ENCODE results near the gene R3HDM4. TPM values are rescaled to one million over a fixed set of nuclear protein-coding genes. Genes with fewer than 3 reads are reported as not detected.

The R3HDM4 gene
- total and polyA plus RNA-seq, 4 donors, result 20.9 to 72.2 (median 47.6) TPM

DNA sequence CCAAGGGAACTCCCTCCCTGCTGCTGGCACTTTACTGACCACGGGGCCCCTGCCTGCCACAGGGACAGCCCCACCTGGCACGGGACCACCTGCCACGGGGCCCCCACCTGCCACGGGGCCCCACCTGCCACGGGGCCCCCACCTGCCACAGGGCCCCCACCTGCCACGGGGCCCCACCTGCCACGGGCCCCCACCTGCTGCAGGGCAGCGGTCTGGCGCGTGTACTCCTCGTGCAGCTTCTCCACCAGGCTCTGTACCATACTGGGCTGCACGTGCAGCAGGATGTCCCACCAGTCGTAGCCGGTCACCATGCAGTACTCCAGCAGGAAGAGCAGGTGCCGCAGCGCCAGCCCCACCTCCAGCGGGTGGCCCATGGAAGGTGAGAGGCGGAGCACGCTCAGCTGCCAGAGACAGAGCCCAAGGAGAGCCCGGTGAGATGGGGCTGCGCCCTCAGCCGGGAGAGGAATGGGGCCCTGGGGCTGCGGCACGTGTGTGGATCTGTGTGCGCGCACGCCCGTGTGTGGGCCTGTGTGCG lies 36.2 kb downstream of the R3HDM4 start:
- H3K4me1 ChIP-seq (ENCODE audit: control insufficient read depth, insufficient read depth, low read length), result no peaks in the 10 kb centered on the region
- H3K9me3 ChIP-seq (ENCODE audit: control insufficient read depth, insufficient read depth, low read length), result no peaks in the 10 kb centered on the region
- WGBS (ENCODE audit: insufficient coverage), result 96% methylated on average over 28 of the region's 29 CpGs
- no peak overlapping the region for H3K27ac ChIP-seq (ENCODE audit: low read depth, low read length)
- H3K36me3 ChIP-seq (ENCODE audit: control insufficient read depth, insufficient read depth, low read length), result peaks cover 97% of the 10 kb centered on the region
- H3K4me3 ChIP-seq (ENCODE audit: low read depth, low read length), result no peak overlapping the region
- no peak for DNase-seq (ENCODE audit: low read depth in 4 of 6, low spot score in 6 of 6)
- no peaks in the 10 kb centered on the region for H3K27me3 ChIP-seq (ENCODE audit: control insufficient read depth, insufficient read depth, low read length)

DNA sequence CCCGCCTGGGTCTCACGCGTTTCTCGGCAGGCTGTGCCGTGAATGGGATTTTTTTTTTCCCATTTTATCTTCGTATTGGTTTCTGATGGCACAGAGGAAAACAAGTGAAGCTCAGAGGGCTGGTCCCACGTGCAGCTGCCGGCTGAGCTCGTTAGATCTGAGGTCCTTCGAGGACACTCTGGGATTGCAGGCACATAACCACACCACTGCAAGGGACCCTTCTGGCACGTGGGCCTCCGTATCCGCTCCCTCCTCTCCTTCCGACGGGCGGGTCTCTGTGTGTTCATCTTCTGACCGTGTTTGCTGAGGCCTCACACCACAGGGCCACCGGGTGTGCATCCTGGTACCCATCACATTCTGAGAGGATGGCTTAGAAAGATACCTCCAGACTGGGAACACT lies 36.9 kb downstream of the R3HDM4 start:
- Histone ChIP-seq H3K27ac (ENCODE audit: low read depth, low read length) (no peak overlapping the region), H3K4me3 (ENCODE audit: low read depth, low read length) (no peak overlapping the region), H3K9me3 (ENCODE audit: control insufficient read depth, insufficient read depth, low read length) (no peaks in the 10 kb centered on the region), H3K36me3 (ENCODE audit: control insufficient read depth, insufficient read depth, low read length) (peaks cover 97% of the 10 kb centered on the region), H3K27me3 (ENCODE audit: control insufficient read depth, insufficient read depth, low read length) (no peaks in the 10 kb centered on the region), H3K4me1 (ENCODE audit: control insufficient read depth, insufficient read depth, low read length) (peaks cover 4% of the 10 kb centered on the region)
- no peak for DNase-seq (ENCODE audit: low read depth in 4 of 6, low spot score in 6 of 6)
- WGBS (ENCODE audit: insufficient coverage), result 80% methylated on average over 16 of the region's 18 CpGs

DNA sequence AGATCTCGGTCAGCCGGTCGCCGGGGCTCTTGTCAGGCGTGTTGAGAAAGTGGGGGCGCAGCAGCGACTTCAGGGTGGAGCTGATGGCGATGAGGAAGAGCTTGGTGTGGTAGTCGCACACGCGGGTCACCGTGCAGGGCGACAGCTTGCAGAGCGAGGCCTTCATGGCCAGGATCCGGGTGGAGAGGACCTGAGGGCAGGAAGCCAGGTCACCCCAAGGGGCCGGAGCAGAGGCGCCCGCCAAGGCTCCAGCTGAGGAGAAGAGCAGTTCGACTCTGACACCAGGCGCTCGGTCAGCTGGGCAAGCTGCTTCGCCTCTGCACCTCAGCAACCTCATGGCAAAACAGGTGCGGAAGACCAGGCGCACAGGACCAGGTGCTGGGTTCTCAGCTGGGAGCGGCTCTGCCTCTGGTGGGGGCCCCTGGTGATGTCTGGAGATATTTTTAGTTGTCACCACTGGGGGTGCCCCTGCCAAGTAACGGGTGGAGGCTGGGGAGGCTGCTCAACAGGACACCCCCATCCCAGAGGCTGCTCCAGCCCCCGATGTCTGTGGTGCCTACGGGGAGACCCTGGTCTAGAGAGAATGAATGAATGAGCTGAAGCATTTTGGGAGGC lies 37.6 kb downstream of the R3HDM4 start:
- H3K36me3 ChIP-seq (ENCODE audit: control insufficient read depth, insufficient read depth, low read length), result peaks cover 97% of the 10 kb centered on the region
- no peaks in the 10 kb centered on the region for H3K27me3 ChIP-seq (ENCODE audit: control insufficient read depth, insufficient read depth, low read length)
- WGBS (ENCODE audit: insufficient coverage), result 96% methylated on average over 24 of the region's 28 CpGs
- no peaks in the 10 kb centered on the region for H3K9me3 ChIP-seq (ENCODE audit: control insufficient read depth, insufficient read depth, low read length)
- no peak overlapping the region for H3K4me3 ChIP-seq (ENCODE audit: low read depth, low read length)
- DNase-seq (ENCODE audit: low read depth in 4 of 6, low spot score in 6 of 6), result no peak
- peaks cover 10% of the 10 kb centered on the region for H3K4me1 ChIP-seq (ENCODE audit: control insufficient read depth, insufficient read depth, low read length)
- H3K27ac ChIP-seq (ENCODE audit: low read depth, low read length), result no peak overlapping the region

DNA sequence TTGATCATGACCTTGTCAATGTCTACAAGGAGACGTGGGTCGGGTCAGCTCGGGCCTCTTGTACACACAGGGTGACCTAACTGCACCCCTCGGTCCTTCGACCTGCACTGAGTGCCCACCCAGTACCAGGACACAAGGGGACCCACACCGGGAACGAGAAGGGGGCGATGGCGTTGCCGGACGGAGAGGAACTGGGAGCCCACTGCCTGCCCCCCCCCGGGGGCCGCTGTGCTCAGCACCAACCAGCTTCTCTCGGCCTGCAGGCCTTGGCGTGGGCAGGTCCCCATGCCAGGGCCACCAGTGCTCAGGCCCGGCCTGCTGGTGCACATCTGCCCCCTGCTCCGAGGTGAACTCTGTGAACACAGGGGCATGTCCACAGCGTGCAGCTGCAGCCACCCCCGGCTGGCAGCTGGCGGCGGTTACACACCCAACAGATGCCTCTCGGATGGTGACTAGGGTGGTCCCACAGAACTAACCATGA lies 39.4 kb downstream of the R3HDM4 start:
- Histone ChIP-seq H3K4me3 (ENCODE audit: low read depth, low read length) (no peak overlapping the region), H3K4me1 (ENCODE audit: control insufficient read depth, insufficient read depth, low read length) (peaks cover 10% of the 10 kb centered on the region), H3K27me3 (ENCODE audit: control insufficient read depth, insufficient read depth, low read length) (no peaks in the 10 kb centered on the region), H3K36me3 (ENCODE audit: control insufficient read depth, insufficient read depth, low read length) (peaks cover 97% of the 10 kb centered on the region), H3K9me3 (ENCODE audit: control insufficient read depth, insufficient read depth, low read length) (no peaks in the 10 kb centered on the region), H3K27ac (ENCODE audit: low read depth, low read length) (no peak overlapping the region)
- DNase-seq (ENCODE audit: low read depth in 4 of 6, low spot score in 6 of 6), result no peak
- 93% methylated on average over 22 of the region's 22 CpGs for WGBS (ENCODE audit: insufficient coverage)

DNA sequence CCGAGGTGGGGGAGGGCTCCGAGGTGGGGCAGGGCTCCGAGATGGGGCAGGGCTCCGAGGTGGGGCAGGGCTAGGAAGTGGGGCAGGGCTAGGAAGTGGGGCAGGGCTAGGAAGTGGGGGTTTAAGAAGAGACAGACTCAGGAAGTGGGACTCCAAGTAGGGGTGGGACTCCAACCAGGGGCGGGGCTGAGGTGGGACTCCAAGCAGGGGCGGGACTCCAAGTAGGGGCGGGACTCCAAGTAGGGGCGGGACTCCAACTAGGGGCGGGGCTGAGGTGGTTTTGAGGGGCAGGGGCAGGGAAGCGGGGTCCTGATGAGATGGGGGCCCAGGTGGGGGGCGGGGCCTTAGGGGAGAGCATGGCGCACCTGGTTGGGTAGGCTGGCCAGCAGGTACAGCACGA lies 39.9 kb downstream of the R3HDM4 start:
- no peak for DNase-seq (ENCODE audit: low read depth in 4 of 6, low spot score in 6 of 6)
- peaks cover 97% of the 10 kb centered on the region for H3K36me3 ChIP-seq (ENCODE audit: control insufficient read depth, insufficient read depth, low read length)
- no peak overlapping the region for H3K27ac ChIP-seq (ENCODE audit: low read depth, low read length)
- no peak overlapping the region for H3K4me3 ChIP-seq (ENCODE audit: low read depth, low read length)
- no peaks in the 10 kb centered on the region for H3K27me3 ChIP-seq (ENCODE audit: control insufficient read depth, insufficient read depth, low read length)
- peaks cover 15% of the 10 kb centered on the region for H3K4me1 ChIP-seq (ENCODE audit: control insufficient read depth, insufficient read depth, low read length)
- WGBS (ENCODE audit: insufficient coverage), result 96% methylated on average over 6 of the region's 13 CpGs
- no peaks in the 10 kb centered on the region for H3K9me3 ChIP-seq (ENCODE audit: control insufficient read depth, insufficient read depth, low read length)

DNA sequence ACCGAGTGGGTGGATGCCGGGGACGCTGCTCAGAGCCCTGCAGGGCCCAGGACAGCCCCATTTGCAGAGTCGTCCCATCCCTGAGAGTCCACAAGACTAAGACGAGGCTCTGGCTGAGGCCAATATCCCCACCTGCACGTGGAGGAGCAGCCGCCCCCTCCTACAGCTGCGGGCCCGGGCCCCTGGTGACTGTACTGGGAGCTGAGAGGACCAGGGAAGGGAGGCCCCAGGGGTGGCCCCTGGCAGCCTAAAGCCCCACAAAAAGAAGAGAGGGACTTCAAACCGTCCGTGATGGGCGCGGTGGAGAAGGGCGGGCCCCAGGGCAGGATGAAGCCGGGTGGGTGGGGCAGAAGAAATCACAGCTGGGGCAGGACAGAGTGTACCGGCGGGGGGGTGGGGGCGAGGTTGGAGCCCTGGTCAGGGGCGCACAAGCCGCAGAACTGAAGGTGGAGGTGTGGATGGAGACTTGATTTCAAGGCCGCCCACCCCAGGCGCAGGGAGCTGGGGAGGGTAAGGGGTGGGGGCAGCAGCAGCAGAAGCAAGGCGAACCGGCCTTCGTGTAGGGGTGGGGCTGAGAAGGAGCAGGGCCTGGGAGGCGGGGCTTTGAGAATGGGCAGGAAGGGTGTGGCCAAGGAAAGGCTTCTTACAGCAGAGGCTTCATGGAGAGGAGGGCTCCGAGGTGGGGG lies 40.6 kb downstream of the R3HDM4 start:
- 88% methylated on average over 22 of the region's 27 CpGs for WGBS (ENCODE audit: insufficient coverage)
- no peak overlapping the region for H3K27ac ChIP-seq (ENCODE audit: low read depth, low read length)
- no peak overlapping the region for H3K4me3 ChIP-seq (ENCODE audit: low read depth, low read length)
- DNase-seq (ENCODE audit: low read depth in 4 of 6, low spot score in 6 of 6), result peak in 1 of 6 donors; percentile 46
- peaks cover 20% of the 10 kb centered on the region for H3K4me1 ChIP-seq (ENCODE audit: control insufficient read depth, insufficient read depth, low read length)
- no peaks in the 10 kb centered on the region for H3K27me3 ChIP-seq (ENCODE audit: control insufficient read depth, insufficient read depth, low read length)
- H3K9me3 ChIP-seq (ENCODE audit: control insufficient read depth, insufficient read depth, low read length), result no peaks in the 10 kb centered on the region
- peaks cover 97% of the 10 kb centered on the region for H3K36me3 ChIP-seq (ENCODE audit: control insufficient read depth, insufficient read depth, low read length)

DNA sequence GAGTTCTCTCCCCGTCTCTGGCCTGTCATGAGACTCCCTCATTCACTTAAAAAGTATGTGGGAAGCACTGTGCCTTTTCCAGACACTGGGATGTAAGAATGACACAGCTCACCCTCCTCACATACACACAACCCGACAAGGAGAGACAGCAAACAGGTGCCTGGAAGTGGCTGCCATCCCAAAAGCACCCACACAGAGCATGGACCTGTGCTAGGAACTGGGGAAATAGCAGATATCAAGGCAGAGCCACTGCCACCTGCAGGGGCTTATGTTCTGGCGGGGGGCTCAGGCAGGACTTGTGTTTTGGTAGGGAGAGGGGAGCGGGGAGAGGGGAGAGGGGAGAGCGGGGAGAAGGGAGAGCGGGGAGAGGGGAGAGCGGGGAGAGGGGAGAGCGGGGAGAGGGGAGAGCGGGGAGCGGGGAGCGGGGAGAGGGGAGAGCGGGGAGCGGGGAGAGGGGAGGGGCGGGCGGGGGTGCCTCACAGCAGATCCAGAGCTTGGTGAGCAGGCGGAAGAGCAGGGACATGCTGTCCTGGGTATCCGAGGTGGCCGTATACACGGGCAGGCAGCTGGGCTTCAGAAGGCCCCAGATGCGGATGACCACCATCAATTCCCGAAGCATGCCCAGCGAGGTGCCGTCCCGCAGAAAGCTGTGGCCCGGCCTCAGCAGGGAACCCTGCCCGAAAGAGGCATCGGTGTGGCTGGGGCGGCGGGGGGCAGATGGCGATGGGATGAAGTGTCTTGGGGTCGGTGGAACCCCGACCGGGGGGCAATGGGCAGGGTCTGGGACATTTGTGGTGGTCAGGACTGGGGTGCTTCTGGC lies 41.4 kb downstream of the R3HDM4 start:
- H3K4me3 ChIP-seq (ENCODE audit: low read depth, low read length), result no peak overlapping the region
- H3K36me3 ChIP-seq (ENCODE audit: control insufficient read depth, insufficient read depth, low read length), result peaks cover 97% of the 10 kb centered on the region
- WGBS (ENCODE audit: insufficient coverage), result 89% methylated on average over 18 of the region's 33 CpGs
- no peaks in the 10 kb centered on the region for H3K27me3 ChIP-seq (ENCODE audit: control insufficient read depth, insufficient read depth, low read length)
- no peak for DNase-seq (ENCODE audit: low read depth in 4 of 6, low spot score in 6 of 6)
- H3K4me1 ChIP-seq (ENCODE audit: control insufficient read depth, insufficient read depth, low read length), result peaks cover 27% of the 10 kb centered on the region
- no peaks in the 10 kb centered on the region for H3K9me3 ChIP-seq (ENCODE audit: control insufficient read depth, insufficient read depth, low read length)
- H3K27ac ChIP-seq (ENCODE audit: low read depth, low read length), result no peak overlapping the region

DNA sequence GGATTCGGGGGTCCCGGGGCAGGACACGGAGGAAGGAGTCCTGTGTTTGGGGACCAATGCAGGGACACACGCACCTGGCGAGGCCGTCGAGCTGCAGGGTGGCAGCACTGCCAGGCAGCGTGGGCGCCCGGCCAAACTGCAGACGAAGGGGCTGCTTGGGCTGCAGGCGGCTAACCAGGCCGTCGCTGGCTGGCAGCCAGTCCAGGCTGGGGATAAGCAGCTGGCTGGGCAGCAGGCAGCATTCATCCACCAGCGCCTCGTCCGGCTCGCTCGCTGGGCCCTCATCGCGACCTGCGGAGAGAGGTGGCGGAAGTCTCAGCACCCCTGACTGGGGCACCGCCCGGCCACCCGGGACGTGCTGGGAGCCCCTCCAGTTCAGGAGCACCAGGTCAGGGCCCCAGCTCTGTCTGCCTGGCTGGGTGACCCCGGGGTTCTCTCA lies 42.0 kb downstream of the R3HDM4 start:
- no peaks in the 10 kb centered on the region for H3K9me3 ChIP-seq (ENCODE audit: control insufficient read depth, insufficient read depth, low read length)
- peaks cover 94% of the 10 kb centered on the region for H3K36me3 ChIP-seq (ENCODE audit: control insufficient read depth, insufficient read depth, low read length)
- no peak overlapping the region for H3K4me3 ChIP-seq (ENCODE audit: low read depth, low read length)
- H3K27me3 ChIP-seq (ENCODE audit: control insufficient read depth, insufficient read depth, low read length), result no peaks in the 10 kb centered on the region
- peak in 2 of 6 donors; percentile 86 to 89 for DNase-seq (ENCODE audit: low read depth in 4 of 6, low spot score in 6 of 6)
- H3K4me1 ChIP-seq (ENCODE audit: control insufficient read depth, insufficient read depth, low read length), result peaks cover 27% of the 10 kb centered on the region
- WGBS (ENCODE audit: insufficient coverage), result 28% methylated on average over 28 of the region's 28 CpGs
- H3K27ac ChIP-seq (ENCODE audit: low read depth, low read length), result no peak overlapping the region

DNA sequence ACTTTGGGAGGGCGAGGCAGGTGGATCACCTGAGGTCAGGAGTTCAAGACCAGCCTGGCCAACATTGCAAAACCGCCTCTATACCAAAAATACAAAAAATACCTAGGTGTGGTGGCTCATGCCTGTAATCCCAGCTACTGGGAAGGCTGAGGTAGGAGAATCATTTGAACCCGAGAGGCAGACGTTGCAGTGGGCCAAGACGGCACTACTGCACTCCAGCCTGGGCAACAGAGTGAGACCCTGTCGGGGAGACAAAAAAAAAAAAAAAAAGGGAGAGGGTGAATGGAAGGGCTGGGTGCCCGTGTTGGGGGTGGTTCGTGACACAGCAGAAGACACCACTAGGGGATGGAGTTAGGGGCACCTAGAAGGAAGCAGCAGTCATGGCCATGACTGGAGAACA lies 42.7 kb downstream of the R3HDM4 start:
- Histone ChIP-seq H3K9me3 (ENCODE audit: control insufficient read depth, insufficient read depth, low read length) (no peaks in the 10 kb centered on the region), H3K4me1 (ENCODE audit: control insufficient read depth, insufficient read depth, low read length) (peaks cover 27% of the 10 kb centered on the region), H3K27me3 (ENCODE audit: control insufficient read depth, insufficient read depth, low read length) (no peaks in the 10 kb centered on the region), H3K4me3 (ENCODE audit: low read depth, low read length) (no peak overlapping the region), H3K36me3 (ENCODE audit: control insufficient read depth, insufficient read depth, low read length) (peaks cover 94% of the 10 kb centered on the region), H3K27ac (ENCODE audit: low read depth, low read length) (no peak overlapping the region)
- WGBS (ENCODE audit: insufficient coverage), result 87% methylated on average over 4 of the region's 8 CpGs
- DNase-seq (ENCODE audit: low read depth in 4 of 6, low spot score in 6 of 6), result no peak

Data from spinal cord (tissue), 10 donors.